Keratinocyte (primary cell): ENCODE results near the gene ME1. TPM values are rescaled to one million over a fixed set of nuclear protein-coding genes. Genes with fewer than 3 reads are reported as not detected.
A peak's percentile ranks its signal among the peaks of the same experiment; 100 is the strongest.

Source experiments
- DNase-seq: peaks from one replicate; pipeline ENCODE4 v3.0.0-alpha.2; 2011; ENCODE audit warnings: low read depth, missing footprints, low spot score
- FAIRE-seq: peaks from 2 replicates; lab custom pipeline; 2011; peaks lifted over from hg19 to GRCh38; lab: Jason Lieb, UNC
- H2AFZ ChIP-seq: 2 replicates; pipeline ENCODE4 v1.6.0; 2012; ENCODE audit warnings: low read length, control low read depth, inconsistent platforms; ENCODE audit not compliant: control insufficient read depth
- H3K27ac ChIP-seq: 2 replicates; pipeline ENCODE4 v1.5.1; 2011; ENCODE audit warnings: low read length; ENCODE audit not compliant: control insufficient read depth, insufficient read depth
- H3K27me3 ChIP-seq: 3 replicates; pipeline ENCODE4 v1.6.0; 2011; ENCODE audit warnings: low read length; ENCODE audit not compliant: control insufficient read depth, insufficient read depth; ENCODE audit errors: extremely low read depth
- H3K36me3 ChIP-seq, 2 experiments: 2 replicates in 1 of 2; 3 replicates in 1 of 2; pipeline ENCODE4 v1.5.1; 2011; ENCODE audit warnings: low read length in 2 of 2, mild to moderate bottlenecking in 1 of 2; ENCODE audit not compliant: control insufficient read depth in 2 of 2, insufficient read depth in 2 of 2; ENCODE audit errors: extremely low read depth in 1 of 2
- H3K4me1 ChIP-seq: 3 replicates; pipeline ENCODE4 v1.5.1; 2011; ENCODE audit warnings: low read length; ENCODE audit not compliant: control insufficient read depth, insufficient read depth; ENCODE audit errors: extremely low read depth
- H3K4me2 ChIP-seq: 3 replicates; pipeline ENCODE4 v1.6.0; 2011; ENCODE audit warnings: low read depth, low read length; ENCODE audit not compliant: control insufficient read depth, insufficient read depth; ENCODE audit errors: extremely low read depth
- H3K4me3 ChIP-seq, 3 experiments: fragments of 200-600 bp in 1 of 3; sonication (generic) in 1 of 3; 2 replicates in 2 of 3; 3 replicates in 1 of 3; pipeline ENCODE4 v1.5.1; 2011 to 2016; ENCODE audit warnings: low read length in 3 of 3, mild to moderate bottlenecking in 3 of 3, control low read depth in 2 of 3, inconsistent platforms in 1 of 3, low read depth in 1 of 3, mixed read lengths in 1 of 3, mixed run types in 1 of 3, moderate library complexity in 1 of 3; ENCODE audit not compliant: control insufficient read depth in 2 of 3, insufficient read depth in 2 of 3; ENCODE audit errors: extremely low read depth in 1 of 3
- H3K79me2 ChIP-seq: 2 replicates; pipeline ENCODE4 v1.6.0; 2012; ENCODE audit warnings: low read length; ENCODE audit not compliant: control insufficient read depth, insufficient read depth
- H3K9ac ChIP-seq: 3 replicates; pipeline ENCODE4 v1.6.0; 2011; ENCODE audit warnings: low read length; ENCODE audit not compliant: control insufficient read depth, insufficient read depth; ENCODE audit errors: extremely low read depth
- H3K9me1 ChIP-seq: 3 replicates; pipeline ENCODE4 v1.6.0; 2011; ENCODE audit warnings: low read length; ENCODE audit not compliant: control insufficient read depth, insufficient read depth; ENCODE audit errors: extremely low read depth
- H3K9me3 ChIP-seq: 2 replicates; pipeline ENCODE4 v1.5.1; 2012; ENCODE audit warnings: low read depth, low read length; ENCODE audit not compliant: control insufficient read depth
- H4K20me1 ChIP-seq: 3 replicates; pipeline ENCODE4 v1.6.0; 2011; ENCODE audit warnings: low read length; ENCODE audit not compliant: control insufficient read depth, insufficient read depth; ENCODE audit errors: extremely low read depth
- EZH2 ChIP-seq: IDR thresholded peaks from one replicate; pipeline ENCODE4 v1.6.1; 2012; ENCODE audit warnings: inconsistent platforms, mild to moderate bottlenecking, low read length, moderate library complexity
- dilution Hi-C: fragments of 300-500 bp; cut with MboI; formaldehyde crosslinking; loops from one replicate; pipeline ENCODE4 v1.7.0; 2020; ENCODE audit warnings: low sequenced_read_pairs; ENCODE audit not compliant: extremely low pct_ligation_motif_present
- polyA plus RNA-seq, 5 experiments: library from polyadenylated mRNA; depleted of rRNA in 3 of 5; stranded (reverse) in 3 of 5; stranded (forward) in 1 of 5; unstranded in 1 of 5; fragments of >200 nt; gene quantifications; 1 replicate in 1 of 5; 2 replicates in 3 of 5; 3 replicates in 1 of 5; pipeline versions ENCODE4 v1.2.1 to v1.2.3, GENCODE V29; 2011 to 2012; ENCODE audit warnings: missing spikeins in 2 of 5, low read depth in 1 of 5, low replicate concordance in 1 of 5
- TF ChIP-seq, protein P1 (sequence below), 3 experiments: IDR thresholded peaks in 1 of 3; conservative IDR thresholded peaks in 1 of 3; optimal IDR thresholded peaks in 1 of 3; 2 replicates in 2 of 3; 3 replicates in 1 of 3; pipeline versions ENCODE3 to v1.5.1; 2011; ENCODE audit warnings: low read length in 3 of 3, mild to moderate bottlenecking in 3 of 3, moderate library complexity in 2 of 3, control low read depth in 1 of 3, inconsistent platforms in 1 of 3; ENCODE audit not compliant: insufficient read depth in 2 of 3; ENCODE audit errors: extremely low read depth in 1 of 3

Gene ME1
- polyA plus RNA-seq, 1 donor (not counting 4 experiments of a cell fraction or from before 2014, with no cell fraction given) = 27.7 TPM

- Histone ChIP-seq H3K4me3 (no peak overlapping the region), H3K4me2 (no peak overlapping the region), H3K9ac (no peak overlapping the region), H3K79me2 (no peaks in the 10 kb centered on the region), H3K4me1 (no peaks in the 10 kb centered on the region), H3K9me3 (no peaks in the 10 kb centered on the region), H3K27ac (no peak overlapping the region), H2AFZ (no peak overlapping the region), H3K9me1 (no peaks in the 10 kb centered on the region), H3K36me3 (peaks cover 0 to 4% of the 10 kb centered on the region in 2 experiments), H4K20me1 (no peaks in the 10 kb centered on the region), H3K27me3 (no peaks in the 10 kb centered on the region)
- dilution Hi-C loops = no loop called here
- TF ChIP-seq EZH2 = no peak
- TF ChIP-seq, protein P1, sequence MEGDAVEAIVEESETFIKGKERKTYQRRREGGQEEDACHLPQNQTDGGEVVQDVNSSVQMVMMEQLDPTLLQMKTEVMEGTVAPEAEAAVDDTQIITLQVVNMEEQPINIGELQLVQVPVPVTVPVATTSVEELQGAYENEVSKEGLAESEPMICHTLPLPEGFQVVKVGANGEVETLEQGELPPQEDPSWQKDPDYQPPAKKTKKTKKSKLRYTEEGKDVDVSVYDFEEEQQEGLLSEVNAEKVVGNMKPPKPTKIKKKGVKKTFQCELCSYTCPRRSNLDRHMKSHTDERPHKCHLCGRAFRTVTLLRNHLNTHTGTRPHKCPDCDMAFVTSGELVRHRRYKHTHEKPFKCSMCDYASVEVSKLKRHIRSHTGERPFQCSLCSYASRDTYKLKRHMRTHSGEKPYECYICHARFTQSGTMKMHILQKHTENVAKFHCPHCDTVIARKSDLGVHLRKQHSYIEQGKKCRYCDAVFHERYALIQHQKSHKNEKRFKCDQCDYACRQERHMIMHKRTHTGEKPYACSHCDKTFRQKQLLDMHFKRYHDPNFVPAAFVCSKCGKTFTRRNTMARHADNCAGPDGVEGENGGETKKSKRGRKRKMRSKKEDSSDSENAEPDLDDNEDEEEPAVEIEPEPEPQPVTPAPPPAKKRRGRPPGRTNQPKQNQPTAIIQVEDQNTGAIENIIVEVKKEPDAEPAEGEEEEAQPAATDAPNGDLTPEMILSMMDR (optimal IDR thresholded peaks at IDR 0.05 in 1 of 3, IDR thresholded peaks at IDR 0.05 in 1 of 3, conservative IDR thresholded peaks at IDR 0.05 in 1 of 3; ENCODE audit: extremely low read depth in 1 of 3, insufficient read depth in 2 of 3, low read length in 3 of 3) = no peak
- DNase-seq = no peak
- FAIRE-seq = peak; percentile 17
These were observed 178.1 kb downstream of the ME1 start for GRCh38 chr6:83252719-83253118.

- Histone ChIP-seq H3K9ac (no peak overlapping the region), H3K27ac (no peak overlapping the region), H3K9me1 (no peaks in the 10 kb centered on the region), H3K9me3 (no peaks in the 10 kb centered on the region), H3K4me2 (no peak overlapping the region), H3K27me3 (no peaks in the 10 kb centered on the region), H4K20me1 (no peaks in the 10 kb centered on the region), H3K4me1 (no peaks in the 10 kb centered on the region), H2AFZ (no peak overlapping the region), H3K4me3 (no peak overlapping the region), H3K36me3 (peaks cover 0 to 4% of the 10 kb centered on the region in 2 experiments), H3K79me2 (no peaks in the 10 kb centered on the region)
- dilution Hi-C loops = no loop called here
- TF ChIP-seq EZH2 = no peak
- TF ChIP-seq, protein P1 (optimal IDR thresholded peaks at IDR 0.05 in 1 of 3, IDR thresholded peaks at IDR 0.05 in 1 of 3, conservative IDR thresholded peaks at IDR 0.05 in 1 of 3; ENCODE audit: extremely low read depth in 1 of 3, insufficient read depth in 2 of 3, low read length in 3 of 3) = no peak
- no peak for DNase-seq
- no peak for FAIRE-seq
These were observed 180.6 kb downstream of the ME1 start for GRCh38 chr6:83250235-83250634.
